Stimulated activated naive CD4-positive, alpha-beta T cell treated with Interleukin-2 at 50 U/mL for 16 hours (primary cell): Measurements from ENCODE around the gene OR5K4.

Experiments
- DNase-seq: peaks from one replicate; lab custom pipeline; 2025; lab: John Stamatoyannopoulos, UW

Gene OR5K4, protein sequence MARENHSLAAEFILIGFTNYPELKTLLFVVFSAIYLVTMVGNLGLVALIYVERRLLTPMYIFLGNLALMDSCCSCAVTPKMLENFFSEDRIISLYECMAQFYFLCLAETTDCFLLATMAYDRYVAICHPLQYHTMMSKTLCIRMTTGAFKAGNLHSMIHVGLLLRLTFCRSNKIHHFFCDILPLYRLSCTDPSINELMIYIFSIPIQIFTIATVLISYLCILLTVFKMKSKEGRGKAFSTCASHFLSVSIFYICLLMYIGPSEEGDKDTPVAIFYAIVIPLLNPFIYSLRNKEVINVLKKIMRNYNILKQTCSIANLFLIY

DNA sequence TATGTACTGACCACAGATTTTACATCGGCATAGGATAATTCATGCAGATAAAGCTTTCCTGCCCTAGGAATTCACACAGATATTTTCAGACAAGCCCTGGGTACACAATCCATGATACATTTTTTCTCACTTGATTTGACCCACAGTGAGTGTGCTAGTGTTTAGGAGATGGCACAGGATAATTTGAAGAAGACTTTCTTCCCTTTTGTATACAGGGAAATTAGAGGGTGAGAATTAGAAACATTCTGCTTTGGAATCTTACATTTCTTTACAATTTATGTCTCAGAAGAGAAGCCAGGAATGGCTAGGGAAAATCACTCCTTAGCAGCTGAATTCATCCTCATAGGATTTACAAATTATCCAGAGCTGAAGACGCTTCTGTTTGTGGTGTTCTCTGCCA lies at the start of gene OR5K4:
TSS of gene OR5K4 (plus strand) at position 301 of the 400 bp plus-strand sequence. CDS start at position 301, 0 bp downstream.
- DNase-seq = no peak

GRCh38 chr3:98322101-98322500 lies 31.6 kb upstream of the OR5K4 start:
- no peak for DNase-seq

GRCh38 chr3:98322686-98323085 lies 31.0 kb upstream of the OR5K4 start:
- DNase-seq = no peak

DNA sequence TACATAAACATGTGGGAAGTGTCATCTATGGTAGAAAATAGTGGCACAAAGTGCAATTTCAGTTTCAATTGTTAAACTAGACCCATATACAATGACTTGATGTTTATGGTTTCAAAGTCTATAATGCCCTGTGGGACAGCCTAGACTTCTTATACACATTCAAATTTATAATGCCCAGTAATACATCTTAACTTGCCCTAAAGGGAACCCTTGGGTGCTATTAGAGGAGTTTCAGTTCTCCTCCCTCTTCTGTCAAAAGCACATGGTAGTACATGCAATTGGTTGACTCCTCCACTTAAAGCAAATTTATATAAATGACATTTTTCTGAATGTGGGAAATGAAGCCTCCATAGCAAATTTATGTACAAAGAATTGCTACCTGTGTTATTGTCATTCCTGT lies 30.2 kb upstream of the OR5K4 start:
- no peak for DNase-seq

GRCh38 chr3:98325055-98325454 lies 28.6 kb upstream of the OR5K4 start:
- DNase-seq = no peak

GRCh38 chr3:98326105-98326893 lies 27.4 kb upstream of the OR5K4 start:
- DNase-seq = no peak

DNA sequence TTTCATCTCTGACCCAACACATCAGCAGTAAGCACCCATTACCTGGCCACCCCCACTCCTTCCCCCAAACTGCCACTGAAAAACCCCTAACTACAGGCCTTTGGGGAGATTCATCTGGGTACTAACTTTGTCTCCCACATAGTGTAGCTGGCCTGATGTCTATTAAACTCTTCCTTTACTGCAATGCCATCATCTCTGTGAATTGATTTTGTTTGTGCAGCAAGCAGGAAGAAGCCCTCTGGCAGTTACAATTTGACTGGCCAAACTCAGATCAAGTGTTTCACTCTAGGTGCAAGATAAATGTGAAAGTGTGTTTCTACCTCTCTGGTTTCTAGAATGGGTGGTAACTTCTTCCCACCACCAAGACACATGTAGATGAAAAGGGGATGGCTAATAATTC lies 26.7 kb upstream of the OR5K4 start:
- no peak for DNase-seq

DNA sequence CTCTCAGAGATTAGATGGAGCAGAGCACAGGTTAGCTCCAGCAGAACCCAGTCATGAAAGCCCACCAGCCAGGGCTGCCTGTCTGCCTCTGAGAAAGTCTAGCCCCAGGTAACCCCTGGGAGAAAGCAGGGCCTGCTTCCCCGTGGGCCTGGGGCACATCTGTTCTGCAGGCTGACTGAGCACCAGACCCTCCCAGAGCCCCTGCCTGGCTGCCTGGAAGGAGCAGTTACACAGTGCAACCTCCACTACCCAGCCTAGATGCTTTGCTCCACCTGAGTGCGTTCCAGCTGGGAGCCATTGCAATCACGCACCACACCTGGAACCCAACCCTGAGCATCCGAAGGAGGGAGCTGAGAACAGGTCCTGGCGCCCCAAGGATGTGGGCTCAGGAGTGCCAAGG lies 24.7 kb upstream of the OR5K4 start:
- DNase-seq = no peak

DNA sequence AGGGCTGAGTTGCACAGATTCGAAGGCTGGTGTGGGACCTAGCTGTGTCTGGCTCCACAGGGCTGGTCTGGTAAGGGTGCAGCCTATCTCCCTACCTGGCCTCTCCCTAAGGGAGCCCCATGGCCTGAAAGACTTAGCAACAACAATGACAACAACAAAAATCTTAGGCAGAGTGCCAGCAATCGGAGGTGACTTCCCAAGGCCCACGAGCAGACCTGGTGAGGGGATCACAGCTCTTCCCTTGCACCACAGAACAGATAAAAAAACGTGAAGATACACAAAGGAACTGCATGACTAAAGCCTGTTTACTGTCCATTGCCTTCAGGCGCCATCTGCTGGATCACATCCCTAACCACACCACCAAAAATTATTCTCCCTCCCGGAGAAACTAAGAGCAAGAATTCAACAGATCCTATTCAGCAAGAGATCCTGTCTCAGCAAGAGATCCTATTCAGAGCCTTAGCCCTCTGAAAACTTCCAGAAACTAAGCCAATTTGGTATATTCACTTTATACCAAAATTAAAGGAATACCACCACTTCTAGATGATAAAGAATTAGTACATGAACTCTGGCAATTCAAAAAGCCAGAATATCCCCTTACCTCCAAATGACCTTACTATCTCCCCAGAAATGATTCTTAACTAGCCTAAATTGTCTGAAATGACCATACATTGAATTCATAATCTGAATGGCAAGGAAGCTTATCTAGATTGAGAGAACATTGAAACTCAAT lies 24.1 kb upstream of the OR5K4 start:
- DNase-seq = peak; percentile 20

- DNase-seq = no peak
Observed at GRCh38 chr3:98331329-98331728, 22.3 kb upstream of the OR5K4 start.

- no peak for DNase-seq
Observed at GRCh38 chr3:98333989-98334606, 19.6 kb upstream of the OR5K4 start.

DNA sequence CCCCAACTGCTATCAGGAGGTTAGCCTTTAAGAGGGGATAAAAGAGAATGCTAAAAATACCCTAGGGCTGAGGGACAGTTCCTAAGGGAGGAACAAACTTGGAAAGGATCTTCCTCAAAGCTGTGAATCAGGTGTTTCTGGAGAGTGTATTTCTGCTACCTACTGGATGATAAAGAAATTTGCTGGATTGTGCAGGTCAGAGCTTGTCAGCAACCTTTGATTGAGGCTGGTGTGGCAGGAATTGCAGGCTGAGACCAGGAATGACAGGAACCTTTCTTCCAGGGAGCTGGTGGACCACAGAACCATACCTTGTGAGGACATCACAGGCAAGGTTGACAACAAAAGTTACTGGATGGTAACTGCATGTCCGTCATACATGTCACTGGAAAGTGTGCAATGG lies 14.6 kb upstream of the OR5K4 start:
- no peak for DNase-seq

DNA sequence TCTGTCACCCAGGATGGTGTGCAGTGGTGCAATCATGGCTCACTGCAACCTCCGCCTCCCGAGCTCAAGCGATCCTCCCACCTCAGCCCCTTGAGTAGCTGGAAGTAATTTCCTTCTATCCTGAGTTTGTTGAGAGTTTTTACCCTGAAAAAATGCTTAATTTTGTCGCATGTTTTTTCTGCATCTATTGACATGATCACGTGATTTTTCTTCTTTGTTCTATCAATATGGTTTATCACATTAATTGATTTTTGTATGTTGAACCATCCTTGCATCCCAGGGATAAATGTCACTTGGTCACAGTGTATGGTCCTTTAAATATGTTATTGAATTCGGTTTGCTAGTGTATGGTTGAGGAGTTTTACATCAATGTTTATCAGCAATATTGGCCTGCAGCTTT lies 11.9 kb upstream of the OR5K4 start:
- no peak for DNase-seq

GRCh38 chr3:98343647-98344507 lies 9.8 kb upstream of the OR5K4 start:
- DNase-seq = no peak

GRCh38 chr3:98350082-98350481 lies 3.6 kb upstream of the OR5K4 start:
- no peak for DNase-seq

GRCh38 chr3:98359250-98359649 lies 5.6 kb downstream of the OR5K4 start:
- DNase-seq = no peak

DNA sequence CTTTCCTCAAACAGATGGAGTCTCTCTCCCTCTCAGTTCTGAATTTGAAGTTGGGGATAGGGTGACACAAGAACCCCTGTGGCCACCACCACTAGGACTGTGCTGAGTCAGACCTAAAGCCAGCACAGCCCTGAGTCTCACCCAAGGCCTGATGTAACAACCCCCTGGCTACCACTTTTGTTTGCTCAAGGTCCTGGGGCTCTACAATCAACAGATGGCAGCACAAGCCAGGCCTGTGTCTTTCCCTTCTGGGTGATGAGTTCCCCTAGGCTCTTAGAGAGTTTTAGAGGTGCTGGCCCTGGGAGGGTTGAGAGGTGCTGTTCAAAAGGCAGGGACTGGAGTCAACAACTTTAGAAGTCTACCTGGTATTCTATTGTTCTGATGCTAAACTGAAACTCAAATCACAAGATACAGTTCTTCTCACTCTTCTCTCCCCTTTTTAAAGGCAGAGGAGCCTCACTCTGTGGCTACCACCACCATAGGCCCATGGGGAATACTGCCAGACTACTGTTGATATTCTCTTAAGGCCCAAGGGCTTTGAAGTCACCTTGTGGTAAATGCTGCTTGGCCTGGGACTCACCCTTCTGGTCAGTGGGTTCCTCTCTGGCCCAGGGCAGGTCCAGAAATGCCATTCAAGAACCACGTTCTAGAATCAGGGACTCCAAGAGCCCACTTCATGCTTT lies 6.5 kb downstream of the OR5K4 start:
- DNase-seq = no peak

- DNase-seq = no peak
Observed at GRCh38 chr3:98360681-98361080, 7.0 kb downstream of the OR5K4 start.

DNA sequence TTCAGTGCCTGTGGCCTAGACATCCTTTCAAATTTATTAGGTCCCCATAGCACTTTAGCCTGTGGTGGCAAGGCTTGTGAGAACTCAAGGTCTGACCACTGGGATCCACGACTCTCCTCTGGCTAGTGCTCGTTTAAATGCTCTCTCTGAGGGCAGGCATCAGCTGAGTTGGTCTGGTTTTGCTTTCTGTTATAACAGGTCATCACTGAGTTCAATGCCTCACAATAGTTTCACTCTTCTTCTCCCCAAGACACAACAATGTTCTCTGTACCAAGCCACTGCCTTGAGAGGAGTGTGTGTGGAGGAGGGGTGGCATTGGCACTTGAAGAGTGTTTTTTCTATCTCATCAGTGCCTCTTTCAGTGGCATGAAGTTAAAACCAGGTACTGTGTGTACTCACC lies 7.6 kb downstream of the OR5K4 start:
- no peak for DNase-seq

GRCh38 chr3:98367464-98368246 lies 14.0 kb downstream of the OR5K4 start:
- DNase-seq = no peak
